Measurements from ENCODE around the gene GATAD2B. TPM values are rescaled to one million over a fixed set of nuclear protein-coding genes. Genes with fewer than 3 reads are reported as not detected.

The GATAD2B gene
- total RNA-seq = 5.4 and 7.5 TPM in 2 replicates

DNA sequence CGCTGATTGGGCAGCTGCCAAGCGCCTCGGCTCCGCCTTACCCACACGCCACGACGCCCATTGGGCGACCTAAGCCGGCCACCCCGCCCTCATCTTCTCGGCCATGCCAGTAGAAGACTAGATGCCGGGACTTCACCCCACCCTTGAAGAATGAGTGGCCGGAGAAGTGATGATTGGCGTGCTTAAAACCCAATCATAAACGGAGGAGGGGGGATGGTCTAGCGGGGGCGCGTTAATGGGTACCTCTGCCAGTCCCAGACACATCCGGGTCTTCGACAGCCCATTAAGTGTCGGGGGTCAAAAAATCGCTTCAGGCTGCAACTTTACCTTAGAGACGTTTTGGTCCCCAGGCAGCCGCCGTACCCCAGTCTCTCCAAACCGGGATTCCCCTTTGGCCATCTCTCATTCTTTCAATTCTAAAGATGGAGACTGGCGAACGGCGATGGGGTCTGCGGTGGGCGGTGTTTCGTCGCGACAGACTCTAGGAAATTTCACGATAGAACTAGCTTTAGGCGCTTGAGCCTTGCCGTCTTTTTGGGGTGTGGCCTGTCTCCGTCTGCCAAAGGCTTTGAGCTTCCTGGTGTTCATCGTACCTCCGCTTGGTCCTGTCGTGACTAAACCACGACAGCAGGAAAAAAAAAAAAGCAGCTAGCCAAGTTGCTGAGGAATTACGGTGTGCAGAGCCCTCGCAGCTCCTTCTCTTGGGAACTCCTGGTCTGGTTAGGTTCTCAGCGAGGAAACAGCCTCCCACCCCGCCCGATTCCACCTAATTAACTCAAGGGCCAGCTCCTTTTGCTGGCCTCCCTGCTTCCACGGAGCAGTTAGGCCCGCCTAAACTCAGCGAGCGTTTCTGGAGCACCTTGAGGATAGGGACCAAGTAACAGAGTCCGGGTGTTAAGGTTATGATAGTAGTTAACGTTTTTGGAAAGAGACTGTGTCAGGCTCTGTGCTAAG is at the start of gene GATAD2B:
GATAD2B (minus strand) TSS at position 1 of the 954 bp plus-strand sequence. CDS start 94,625 bp downstream, outside the sequence.

DNA sequence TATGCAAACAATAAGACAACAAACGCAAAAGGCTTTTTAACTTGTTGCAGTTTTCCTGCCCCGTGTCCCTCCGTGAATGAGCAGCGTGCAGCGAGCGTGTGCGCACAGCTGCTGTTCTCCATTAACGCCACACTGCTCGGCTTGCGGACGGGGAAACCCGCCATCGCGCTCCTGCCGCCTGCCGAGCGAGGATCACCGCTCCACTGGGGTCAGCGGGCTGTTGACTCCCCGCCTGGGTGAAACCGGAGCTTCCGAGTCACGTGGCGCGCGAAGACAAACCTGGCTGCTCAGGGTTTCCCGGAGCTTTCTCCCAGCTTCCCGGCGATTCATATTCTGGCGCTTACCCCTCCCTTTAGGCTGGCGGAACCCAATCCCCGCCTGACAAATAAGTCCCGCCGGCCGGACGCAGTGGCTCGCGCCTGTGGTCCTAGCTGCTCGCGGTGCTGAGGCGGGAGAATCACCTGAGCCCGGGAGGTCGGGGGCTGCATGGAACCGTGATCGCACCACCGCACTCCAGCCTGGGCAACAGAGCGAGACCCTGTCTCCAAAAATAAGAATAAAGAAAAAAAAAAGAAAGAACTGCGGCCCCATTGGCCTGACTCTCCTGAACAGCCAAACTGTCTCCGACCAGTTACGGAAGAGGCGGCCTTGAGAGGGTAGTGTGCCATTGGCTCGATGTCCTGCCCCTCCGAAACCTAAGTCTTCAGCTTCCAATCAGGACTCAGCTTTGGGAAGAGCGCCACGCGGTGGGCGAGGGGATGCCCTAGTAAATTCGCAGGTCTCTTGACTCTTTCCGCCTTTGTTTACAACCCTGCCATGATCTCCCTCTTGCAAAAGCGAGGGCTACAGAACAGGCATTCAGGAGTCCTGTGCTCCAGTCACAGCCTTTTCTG is 44.6 kb upstream of the GATAD2B start, which contains the start of gene CREB3L4:
CREB3L4 (plus strand) TSS at position 796 of the 893 bp plus-strand sequence. CDS start 624 bp downstream, outside the sequence.

DNA sequence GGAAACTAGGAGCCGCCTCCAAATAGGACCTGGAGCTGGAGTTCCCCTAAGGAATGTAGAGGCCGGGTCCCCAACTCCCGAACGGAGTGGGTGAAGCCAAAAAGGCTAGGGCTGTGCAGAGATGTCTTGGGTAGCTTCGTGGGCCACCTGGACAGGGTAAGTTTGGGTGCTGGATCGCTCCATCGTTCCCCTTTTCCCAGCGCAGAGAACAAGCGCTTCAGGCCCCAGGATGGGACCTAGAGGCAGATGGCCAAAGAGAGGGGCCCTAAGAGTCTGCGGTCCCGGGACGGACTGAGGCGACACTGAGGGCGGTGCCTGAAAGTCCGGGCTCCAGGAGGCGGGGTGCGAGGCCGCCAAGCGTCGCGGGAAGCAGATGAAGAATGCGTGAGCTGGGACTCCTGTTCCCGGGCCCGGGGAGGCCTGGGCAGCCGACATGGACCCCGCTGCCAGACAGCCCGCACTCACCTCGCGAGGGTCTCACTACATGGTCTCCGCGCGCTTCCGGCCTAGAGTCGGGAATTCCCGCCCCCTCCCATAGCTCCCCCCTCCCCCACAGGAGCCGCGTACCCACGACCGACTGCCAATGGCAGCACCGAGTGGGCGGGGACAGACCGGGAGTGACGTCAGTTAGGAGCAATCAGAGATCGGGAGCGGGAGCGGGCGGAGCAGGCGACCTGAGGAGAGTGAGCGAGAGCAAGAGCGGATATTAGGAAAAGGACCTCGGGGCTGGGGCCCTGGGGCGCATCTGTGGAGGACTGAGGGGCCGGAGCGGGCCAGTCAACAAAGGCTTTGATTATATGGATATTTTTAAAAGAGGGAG is 40.5 kb upstream of the GATAD2B start, which contains the start of gene SLC39A1:
SLC39A1 (minus strand) TSS at position 508 of the 820 bp plus-strand sequence. CDS start 822 bp downstream, outside the sequence.

DNA sequence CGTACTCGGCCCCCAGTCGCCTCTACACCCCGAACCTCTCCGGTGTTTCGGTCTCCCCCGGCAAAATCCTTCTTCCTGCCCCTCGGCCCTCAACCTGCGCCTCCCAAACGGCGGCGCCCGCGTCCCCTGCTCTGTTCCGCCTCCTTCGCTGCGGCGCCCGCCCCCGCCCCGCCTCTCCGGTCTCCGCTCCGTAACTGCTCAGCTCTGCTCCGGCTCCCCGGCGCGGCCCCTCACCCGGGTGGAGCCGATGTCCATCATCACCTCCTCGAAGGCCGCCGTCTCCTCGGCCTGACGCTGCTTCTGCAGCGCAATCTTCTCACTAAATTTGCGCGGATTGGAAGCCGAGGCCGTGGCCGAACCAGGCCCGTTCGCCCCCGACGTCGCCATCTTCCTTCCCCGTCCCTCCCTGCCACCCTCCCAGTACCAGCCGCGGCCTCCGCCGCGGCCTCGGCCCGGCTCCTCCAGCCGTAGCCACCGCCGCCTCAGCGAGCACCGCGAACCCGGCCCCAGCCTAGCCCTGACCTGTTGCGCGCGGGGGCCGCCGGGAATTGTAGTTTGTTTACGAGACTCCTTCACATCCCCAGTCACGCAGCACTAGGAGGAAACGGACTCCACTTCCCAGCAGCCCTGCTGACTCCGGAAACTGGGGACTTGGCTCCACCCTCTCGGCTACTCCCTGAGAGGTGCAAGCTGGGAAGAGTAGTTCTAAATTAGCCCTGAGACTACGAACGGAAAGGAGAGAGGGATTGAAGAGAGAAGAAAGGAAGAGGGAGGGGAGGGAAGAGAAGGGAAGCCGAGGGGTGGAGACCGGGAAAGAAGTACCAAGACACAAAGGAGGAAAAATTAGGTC is 35.6 kb upstream of the GATAD2B start, which contains the start of gene CRTC2:
CRTC2 (minus strand) TSS at position 502 of the 850 bp plus-strand sequence; CDS start at position 387, 115 bp downstream.

DNA sequence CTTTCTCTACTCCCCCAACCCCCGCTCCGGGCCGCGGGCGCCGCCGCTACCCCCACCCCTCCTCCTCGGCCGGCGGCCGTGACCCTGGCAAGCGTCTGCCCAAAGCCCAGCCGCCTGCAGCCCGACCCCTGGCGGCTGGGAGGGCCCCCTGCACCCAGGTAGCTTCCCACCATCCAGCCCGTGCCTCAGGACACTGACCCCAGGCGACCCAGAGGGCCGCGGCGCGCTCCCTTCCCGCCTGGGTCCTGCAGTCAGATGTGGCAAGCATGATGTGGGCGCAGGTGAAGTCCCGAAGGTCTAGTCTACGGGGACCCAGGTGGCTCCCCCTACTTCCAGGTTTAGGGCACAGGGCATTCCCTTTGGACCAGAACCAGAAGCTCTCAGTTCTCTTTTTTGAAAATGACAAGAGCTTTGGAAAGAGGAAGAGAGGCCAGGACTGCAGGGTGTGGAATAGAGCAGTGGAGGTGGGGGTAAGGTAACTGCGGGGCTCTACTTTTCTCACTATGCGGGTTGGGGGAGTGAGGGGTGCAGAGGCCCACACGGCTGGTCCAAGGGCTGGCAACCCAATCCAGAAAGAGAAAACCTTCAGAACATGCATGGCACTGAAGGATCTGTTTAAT is 24.0 kb upstream of the GATAD2B start, which contains the start of gene DENND4B:
DENND4B (minus strand) TSS at position 97 of the 620 bp plus-strand sequence. CDS start 2,344 bp downstream, outside the sequence.

DNA sequence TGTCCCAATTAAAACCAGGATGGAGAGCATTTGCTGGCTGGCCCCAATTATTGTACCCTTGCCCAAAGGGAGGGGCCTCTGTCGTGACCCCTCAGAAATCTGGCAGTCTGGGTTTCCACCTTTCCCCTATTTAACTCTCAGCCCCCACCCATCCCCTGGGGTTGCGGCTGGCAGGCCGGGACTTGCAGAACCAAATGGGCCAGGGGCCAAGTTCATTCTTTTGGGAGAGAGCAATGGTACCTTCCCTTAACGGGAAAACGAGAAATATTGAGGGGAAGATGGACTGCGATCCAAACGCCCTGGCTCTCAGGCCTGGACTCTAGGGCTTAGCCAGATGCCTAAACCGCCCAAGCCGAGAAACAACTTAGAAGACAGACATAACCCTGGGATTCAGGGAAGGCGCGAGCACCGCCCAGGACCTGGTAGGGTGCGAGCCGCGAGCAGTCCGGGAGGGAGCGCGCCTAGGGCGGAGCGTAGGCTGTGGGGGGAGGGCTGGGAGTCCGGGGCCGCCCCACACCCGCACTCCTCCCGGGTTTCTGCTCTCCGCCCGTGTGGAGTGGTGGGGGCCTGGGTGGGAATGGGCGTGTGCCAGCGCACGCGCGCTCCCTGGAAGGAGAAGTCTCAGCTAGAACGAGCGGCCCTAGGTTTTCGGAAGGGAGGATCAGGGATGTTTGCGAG is 147.9 kb downstream of the GATAD2B start, which contains the start of gene SLC27A3:
SLC27A3 (plus strand) TSS at position 628 of the 678 bp plus-strand sequence. CDS start 91 bp downstream, outside the sequence.

Other genes starting within 250 kb of the GATAD2B start
- 0.08 TPM in 1 of 2 replicates, not detected in the other for gene NPR1, start 244.3 kb downstream of the GATAD2B start, total RNA-seq
- gene INTS3, start 194.9 kb downstream of the GATAD2B start, total RNA-seq = 18.7 and 26.2 TPM in 2 replicates
- 7.3 and 8.2 TPM in 2 replicates for gene SLC27A3, start 147.6 kb downstream of the GATAD2B start, total RNA-seq
- gene DENND4B, start 23.7 kb upstream of the GATAD2B start, total RNA-seq = 10.9 and 14.4 TPM in 2 replicates
- 10.1 and 11.0 TPM in 2 replicates for gene CRTC2, start 35.6 kb upstream of the GATAD2B start, total RNA-seq
- 79.6 and 110 TPM in 2 replicates for gene SLC39A1, start 40.6 kb upstream of the GATAD2B start, total RNA-seq
- gene CREB3L4, start 44.9 kb upstream of the GATAD2B start, total RNA-seq = 5.7 and 7.1 TPM in 2 replicates
- 191 and 214 TPM in 2 replicates for gene JTB, start 54.7 kb upstream of the GATAD2B start, total RNA-seq
- gene RAB13, start 63.4 kb upstream of the GATAD2B start, total RNA-seq = 26.1 and 33.9 TPM in 2 replicates
- gene RPS27, start 67.8 kb upstream of the GATAD2B start, total RNA-seq = 2,121 and 2,616 TPM in 2 replicates
- gene NUP210L, start 232.1 kb upstream of the GATAD2B start, total RNA-seq = not detected in 2 replicates